H9 (cell line): ENCODE results near the gene TMEM163. TPM values are rescaled to one million over a fixed set of nuclear protein-coding genes. Genes with fewer than 3 reads are reported as not detected.

Source experiments
- DNase-seq: peaks from one replicate; pipeline ENCODE4 v3.0.0-alpha.2; 2017
- H2AFZ ChIP-seq: one replicate; pipeline ENCODE4 v1.6.1; 2013; ENCODE audit warnings: mild to moderate bottlenecking, low read length, control low read depth, moderate library complexity
- H2AK5ac ChIP-seq: 2 replicates; pipeline ENCODE4 v1.6.1; 2013; ENCODE audit warnings: low read length, control low read depth, mixed read lengths; ENCODE audit not compliant: insufficient read length
- H2BK120ac ChIP-seq: one replicate; pipeline ENCODE4 v1.6.1; 2013; ENCODE audit warnings: low read depth, mild to moderate bottlenecking, low read length, control low read depth, inconsistent platforms; ENCODE audit not compliant: poor library complexity, severe bottlenecking
- H2BK12ac ChIP-seq: 2 replicates; pipeline ENCODE4 v1.6.1; 2013; ENCODE audit warnings: low read length, control low read depth, mixed read lengths, low read depth; ENCODE audit not compliant: insufficient read length
- H2BK15ac ChIP-seq: 2 replicates; pipeline ENCODE4 v1.6.1; 2013; ENCODE audit warnings: low read depth, low read length, control low read depth
- H2BK20ac ChIP-seq: one replicate; pipeline ENCODE4 v1.6.1; 2013; ENCODE audit warnings: low read depth, mild to moderate bottlenecking, low read length, control low read depth, inconsistent platforms; ENCODE audit not compliant: poor library complexity, severe bottlenecking
- H2BK5ac ChIP-seq: 2 replicates; pipeline ENCODE4 v1.6.1; 2013; ENCODE audit warnings: low read length, control low read depth, mixed read lengths; ENCODE audit not compliant: insufficient read length
- H3K14ac ChIP-seq: 2 replicates; pipeline ENCODE4 v1.6.1; 2013; ENCODE audit warnings: low read length, control low read depth; ENCODE audit not compliant: insufficient read depth
- H3K18ac ChIP-seq: 2 replicates; pipeline ENCODE4 v1.6.1; 2013; ENCODE audit warnings: low read depth, mild to moderate bottlenecking, mixed read lengths, low read length, control low read depth; ENCODE audit not compliant: insufficient read length
- H3K23ac ChIP-seq: 2 replicates; pipeline ENCODE4 v1.6.1; 2013; ENCODE audit warnings: low read length, control low read depth, mixed read lengths, low read depth; ENCODE audit not compliant: insufficient read length
- H3K23me2 ChIP-seq: 2 replicates; pipeline ENCODE4 v1.6.1; 2013; ENCODE audit warnings: low read depth, mild to moderate bottlenecking, mixed read lengths, low read length, control low read depth; ENCODE audit not compliant: insufficient read length, poor library complexity, severe bottlenecking
- H3K27ac ChIP-seq: 2 replicates; pipeline ENCODE4 v1.5.1; 2013; ENCODE audit warnings: low read length, control low read depth, mixed read lengths, low read depth; ENCODE audit not compliant: insufficient read length
- H3K27me3 ChIP-seq: 2 replicates; pipeline ENCODE4 v1.6.1; 2013; ENCODE audit warnings: low read length, control low read depth, inconsistent platforms; ENCODE audit not compliant: insufficient read depth
- H3K4ac ChIP-seq: 2 replicates; pipeline ENCODE4 v1.6.1; 2013; ENCODE audit warnings: low read depth, mild to moderate bottlenecking, control low read depth, inconsistent platforms, low read length, moderate library complexity
- H3K4me1 ChIP-seq: 2 replicates; pipeline ENCODE4 v1.6.1; 2013; ENCODE audit warnings: low read length, control low read depth, inconsistent platforms; ENCODE audit not compliant: insufficient read depth
- H3K4me2 ChIP-seq: 2 replicates; pipeline ENCODE4 v1.6.1; 2013; ENCODE audit warnings: low read length, control low read depth, mixed read lengths; ENCODE audit not compliant: insufficient read length, insufficient read depth
- H3K56ac ChIP-seq: 2 replicates; pipeline ENCODE4 v1.6.1; 2013; ENCODE audit warnings: low read depth, mild to moderate bottlenecking, mixed read lengths, low read length, control low read depth; ENCODE audit not compliant: insufficient read length
- H3K79me1 ChIP-seq: 2 replicates; pipeline ENCODE4 v1.6.1; 2013; ENCODE audit warnings: low read depth, mild to moderate bottlenecking, moderate library complexity, low read length, control low read depth, inconsistent platforms; ENCODE audit not compliant: insufficient read depth, poor library complexity, severe bottlenecking
- H3K79me2 ChIP-seq: 2 replicates; pipeline ENCODE4 v1.6.1; 2013; ENCODE audit warnings: low read length, control low read depth, inconsistent platforms; ENCODE audit not compliant: insufficient read depth
- H3K9ac ChIP-seq: 2 replicates; pipeline ENCODE4 v1.6.1; 2013; ENCODE audit warnings: low read length, control low read depth, mixed read lengths; ENCODE audit not compliant: insufficient read length; ENCODE audit errors: extremely low read depth
- H3K9me3 ChIP-seq: one replicate; pipeline ENCODE4 v1.6.1; 2013; ENCODE audit warnings: low read depth, low read length, inconsistent platforms; ENCODE audit not compliant: control insufficient read depth
- H3T11ph ChIP-seq: one replicate; pipeline ENCODE4 v1.6.1; 2013; ENCODE audit warnings: mild to moderate bottlenecking, low read length, control low read depth, inconsistent platforms
- H4K20me1 ChIP-seq: one replicate; pipeline ENCODE4 v1.6.1; 2013; ENCODE audit not compliant: control insufficient read depth, insufficient read length, insufficient read depth
- H4K5ac ChIP-seq: 2 replicates; pipeline ENCODE4 v1.6.1; 2013; ENCODE audit warnings: low read depth, mild to moderate bottlenecking, mixed read lengths, low read length, control low read depth; ENCODE audit not compliant: insufficient read length
- H4K8ac ChIP-seq: replicated peaks from 2 replicates; pipeline ENCODE4 v1.6.1; 2013; ENCODE audit warnings: low read length, control low read depth, mixed read lengths, low read depth; ENCODE audit not compliant: insufficient read length
- H4K91ac ChIP-seq: 2 replicates; pipeline ENCODE4 v1.6.1; 2013; ENCODE audit warnings: low read depth, mild to moderate bottlenecking, moderate library complexity, mixed read lengths, low read length, control low read depth; ENCODE audit not compliant: insufficient read length
- H3K27ac Mint-ChIP-seq, 3 experiments: 2 replicates in 2 of 3; 3 replicates in 1 of 3; pipeline ENCODE4 v1.8.0; 2020 to 2021; ENCODE audit warnings: mixed read lengths in 3 of 3, mild to moderate bottlenecking in 1 of 3, moderate library complexity in 1 of 3
- H3K27me3 Mint-ChIP-seq: 2 replicates; pipeline ENCODE4 v1.8.0; 2021; ENCODE audit warnings: low read depth, mild to moderate bottlenecking, moderate library complexity, mixed read lengths
- H3K36me3 Mint-ChIP-seq, 3 experiments: 2 replicates in 2 of 3; 3 replicates in 1 of 3; pipeline ENCODE4 v1.8.0; 2020 to 2021; ENCODE audit warnings: low read depth in 3 of 3, mixed read lengths in 3 of 3; ENCODE audit not compliant: insufficient read depth in 1 of 3
- H3K4me1 Mint-ChIP-seq, 2 experiments: 2 replicates each; pipeline ENCODE4 v1.8.0; 2020; ENCODE audit warnings: mixed read lengths in 2 of 2
- H3K4me3 Mint-ChIP-seq, 2 experiments: 2 replicates in 1 of 2; 3 replicates in 1 of 2; pipeline ENCODE4 v1.8.0; 2020 to 2021; ENCODE audit warnings: mild to moderate bottlenecking in 2 of 2, mixed read lengths in 2 of 2, moderate library complexity in 1 of 2
- H3K9me3 Mint-ChIP-seq, 2 experiments: 2 replicates in 1 of 2; 3 replicates in 1 of 2; pipeline ENCODE4 v1.8.0; 2020; ENCODE audit warnings: mild to moderate bottlenecking in 2 of 2, mixed read lengths in 2 of 2, moderate library complexity in 1 of 2
- WGBS: extraction: QIAGEN DNeasy Blood & Tissue Kit; methylation state at CpG from one replicate; pipeline ENCODE4 v1.1.7; 2013; ENCODE audit warnings: missing lambda C conversion rate, low lambda C conversion rate, mixed read lengths; ENCODE audit not compliant: insufficient read length; ENCODE audit errors: extremely low coverage; 5-methylcytosine and 5-hydroxymethylcytosine counted together
- total RNA-seq: library from RNA; stranded (reverse); gene quantifications from 2 replicates; pipeline ENCODE4 v1.2.1, GENCODE V29; 2021
- TF ChIP-seq, protein P1 (sequence below): fragments of 200-600 bp; sonication (generic); conservative IDR thresholded peaks from 3 replicates; pipeline ENCODE4 v1.8.0; 2021; ENCODE audit warnings: antibody characterized with exemption, mild to moderate bottlenecking

TMEM163 gene
- total RNA-seq, 1 experiment from 2014 or later, result 0.39 TPM

DNA sequence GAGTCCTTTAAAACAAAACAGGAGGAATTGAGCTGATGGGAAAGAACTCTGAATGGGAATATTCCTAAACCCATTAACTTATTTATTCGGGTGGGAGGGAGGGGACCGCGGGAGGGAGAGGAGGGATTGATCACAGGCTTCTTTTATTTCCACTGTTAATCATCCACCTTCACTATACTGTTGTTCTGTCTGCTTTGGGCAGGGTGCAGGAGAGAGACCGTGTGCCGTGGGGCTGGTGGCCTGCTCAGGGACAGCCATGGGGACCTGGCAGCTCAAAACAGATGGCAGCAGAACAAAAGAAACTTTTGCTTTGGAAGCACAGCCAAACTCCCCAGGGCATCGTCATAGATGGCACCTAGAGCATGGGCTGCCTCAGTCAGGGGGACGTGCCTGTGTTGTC lies 269.6 kb downstream of the TMEM163 start:
- Histone ChIP-seq H2BK12ac (no peak overlapping the region), H3T11ph (no peak overlapping the region), H2BK120ac (no peak overlapping the region), H3K79me1 (no peaks in the 10 kb centered on the region), H3K14ac (no peak overlapping the region), H3K4me1 (no peaks in the 10 kb centered on the region), H4K5ac (no peak overlapping the region), H3K9me3 (no peaks in the 10 kb centered on the region), H3K23ac (no peak overlapping the region), H2AFZ (no peak overlapping the region), H3K18ac (no peak overlapping the region), H3K4ac (no peak overlapping the region), H3K23me2 (no peaks in the 10 kb centered on the region), H4K20me1 (no peaks in the 10 kb centered on the region), H2AK5ac (no peak overlapping the region), H3K56ac (no peak overlapping the region), H3K27ac (no peak overlapping the region), H3K27me3 (no peaks in the 10 kb centered on the region), H3K4me2 (no peak overlapping the region), H2BK20ac (no peak overlapping the region), H2BK5ac (no peak overlapping the region), H2BK15ac (no peak overlapping the region), H4K91ac (no peak overlapping the region), H3K9ac (no peak overlapping the region), H3K79me2 (no peaks in the 10 kb centered on the region), H4K8ac (no peak overlapping the region)
- TF ChIP-seq, protein P1, sequence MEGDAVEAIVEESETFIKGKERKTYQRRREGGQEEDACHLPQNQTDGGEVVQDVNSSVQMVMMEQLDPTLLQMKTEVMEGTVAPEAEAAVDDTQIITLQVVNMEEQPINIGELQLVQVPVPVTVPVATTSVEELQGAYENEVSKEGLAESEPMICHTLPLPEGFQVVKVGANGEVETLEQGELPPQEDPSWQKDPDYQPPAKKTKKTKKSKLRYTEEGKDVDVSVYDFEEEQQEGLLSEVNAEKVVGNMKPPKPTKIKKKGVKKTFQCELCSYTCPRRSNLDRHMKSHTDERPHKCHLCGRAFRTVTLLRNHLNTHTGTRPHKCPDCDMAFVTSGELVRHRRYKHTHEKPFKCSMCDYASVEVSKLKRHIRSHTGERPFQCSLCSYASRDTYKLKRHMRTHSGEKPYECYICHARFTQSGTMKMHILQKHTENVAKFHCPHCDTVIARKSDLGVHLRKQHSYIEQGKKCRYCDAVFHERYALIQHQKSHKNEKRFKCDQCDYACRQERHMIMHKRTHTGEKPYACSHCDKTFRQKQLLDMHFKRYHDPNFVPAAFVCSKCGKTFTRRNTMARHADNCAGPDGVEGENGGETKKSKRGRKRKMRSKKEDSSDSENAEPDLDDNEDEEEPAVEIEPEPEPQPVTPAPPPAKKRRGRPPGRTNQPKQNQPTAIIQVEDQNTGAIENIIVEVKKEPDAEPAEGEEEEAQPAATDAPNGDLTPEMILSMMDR, result no peak
- Mint-ChIP-seq H3K27ac (no peak overlapping the region), H3K4me3 (no peak overlapping the region), H3K9me3 (no peaks in the 10 kb centered on the region), H3K27me3 (no peaks in the 10 kb centered on the region), H3K36me3 (peaks cover 7 to 13% (median 13%) of the 10 kb centered on the region in 3 experiments; a peak in 6 of 7 replicates), H3K4me1 (peaks cover 10 to 14% of the 10 kb centered on the region in 2 experiments; a peak in 3 of 4 replicates)
- no peak for DNase-seq
- no CpG with 5 or more reads among the region's 7 CpGs for WGBS
